CD1c-positive myeloid dendritic cell (primary cell): ENCODE data around the gene TSPAN12.

ENCODE experiments used
- DNase-seq: peaks from one replicate; pipeline ENCODE4 v3.0.0-alpha.2; 2016; ENCODE audit errors: extremely low spot score

The TSPAN12 gene

GRCh38 chr7:120842121-120842621 lies 15.8 kb downstream of the TSPAN12 start:
- no peak for DNase-seq

DNA sequence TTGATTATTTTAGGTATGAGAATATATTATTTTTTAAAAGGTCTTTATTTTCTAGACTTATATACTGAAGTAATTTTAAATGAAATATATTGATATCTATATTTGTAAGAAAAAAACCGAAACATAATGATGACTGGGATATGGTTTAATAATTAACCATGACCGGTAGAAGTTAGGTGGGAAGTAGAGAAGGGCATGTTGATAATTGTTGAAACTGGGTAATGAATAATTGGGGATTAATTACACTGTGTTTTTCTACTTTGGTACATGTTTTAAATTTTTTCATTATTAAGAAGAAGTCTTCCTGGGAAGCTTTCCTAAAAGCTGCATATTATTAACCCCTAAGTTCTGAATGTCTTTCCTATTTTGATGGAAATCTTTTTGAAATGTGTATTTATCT lies 16.3 kb downstream of the TSPAN12 start:
- no peak for DNase-seq

- no peak for DNase-seq
These were observed 19.7 kb downstream of the TSPAN12 start for GRCh38 chr7:120838281-120838682.

DNA sequence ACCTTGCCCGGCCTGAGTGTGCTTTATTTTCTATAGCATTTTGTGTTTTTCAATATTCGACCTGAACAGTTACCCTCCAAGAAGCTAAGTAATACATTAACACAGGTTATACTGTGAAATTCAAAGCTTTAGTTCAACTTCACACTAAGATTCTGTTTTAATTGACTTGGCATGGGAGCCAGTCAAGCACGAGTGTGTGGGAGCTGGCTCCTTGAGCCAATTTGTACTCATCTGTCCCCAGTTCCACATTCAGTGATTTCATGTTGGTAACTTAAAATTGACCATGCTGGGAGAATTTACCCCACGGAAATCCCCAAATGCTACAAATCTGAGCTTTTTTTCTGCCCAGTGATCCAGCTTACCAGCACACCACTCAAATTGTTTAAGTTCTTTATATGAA lies 20.3 kb downstream of the TSPAN12 start:
- DNase-seq, result no peak

- DNase-seq, result no peak
These were observed 21.3 kb downstream of the TSPAN12 start for GRCh38 chr7:120836556-120837115.

DNA sequence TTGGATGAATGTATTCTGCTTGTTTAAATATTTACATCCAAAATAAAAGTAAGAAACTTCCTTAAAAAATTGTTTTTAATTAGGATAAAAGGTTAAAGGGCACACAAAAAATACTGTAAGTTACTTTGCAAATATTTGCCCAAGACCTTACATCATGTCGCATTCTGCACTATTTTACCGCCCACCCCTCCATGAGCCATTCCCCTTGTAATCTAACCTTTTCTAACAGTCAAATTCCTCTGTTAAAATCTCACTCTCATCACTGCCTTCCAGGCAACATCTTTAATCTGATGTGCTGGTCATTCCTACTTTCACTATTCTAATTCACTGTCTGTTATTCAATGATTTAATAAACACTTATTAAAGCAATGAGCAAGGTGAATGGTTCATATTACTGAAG lies 23.2 kb downstream of the TSPAN12 start:
- no peak for DNase-seq

DNA sequence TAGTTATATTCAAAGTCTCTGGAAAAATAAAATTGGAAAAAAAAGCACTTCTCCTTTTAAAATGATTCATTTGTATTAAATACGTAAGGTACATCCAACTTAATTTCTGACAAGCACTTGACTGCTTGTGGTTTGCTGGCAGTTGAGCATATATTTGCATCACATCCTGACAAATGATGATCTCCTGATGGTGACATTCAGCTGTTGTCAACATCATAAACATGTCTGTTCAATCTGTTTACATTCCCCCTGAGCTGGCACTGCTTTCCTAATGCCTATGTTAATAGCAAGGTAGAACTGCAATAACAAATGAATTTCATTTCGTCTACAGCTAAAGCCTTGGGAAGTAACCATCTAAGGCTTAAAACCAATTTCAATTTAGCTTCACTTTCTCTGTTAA lies 24.4 kb downstream of the TSPAN12 start:
- DNase-seq, result no peak

GRCh38 chr7:120832803-120833202 lies 25.1 kb downstream of the TSPAN12 start:
- DNase-seq, result no peak

DNA sequence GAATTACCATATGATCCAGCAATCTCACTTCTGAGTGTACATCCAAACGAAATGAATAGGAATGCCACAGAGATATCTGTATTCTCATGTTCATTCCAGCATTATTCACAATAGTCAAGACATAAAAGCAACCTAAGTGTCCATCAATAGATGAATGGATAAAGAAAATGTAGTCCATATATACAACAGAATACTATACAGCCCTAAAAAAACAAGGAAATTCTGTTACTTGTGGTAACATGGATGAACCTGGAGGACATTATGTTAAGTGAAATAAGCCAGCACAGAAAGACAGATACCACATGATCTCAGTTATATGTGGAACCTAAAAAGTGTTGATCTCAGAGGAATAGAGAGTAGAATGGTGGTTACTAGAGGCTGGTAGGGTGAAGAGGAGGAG lies 26.7 kb downstream of the TSPAN12 start:
- no peak for DNase-seq

- no peak for DNase-seq
These were observed 28.5 kb downstream of the TSPAN12 start for GRCh38 chr7:120829487-120829886.

GRCh38 chr7:120828528-120828927 lies 29.4 kb downstream of the TSPAN12 start:
- DNase-seq, result no peak

- DNase-seq, result no peak
These were observed 30.4 kb downstream of the TSPAN12 start for GRCh38 chr7:120827371-120828118.

DNA sequence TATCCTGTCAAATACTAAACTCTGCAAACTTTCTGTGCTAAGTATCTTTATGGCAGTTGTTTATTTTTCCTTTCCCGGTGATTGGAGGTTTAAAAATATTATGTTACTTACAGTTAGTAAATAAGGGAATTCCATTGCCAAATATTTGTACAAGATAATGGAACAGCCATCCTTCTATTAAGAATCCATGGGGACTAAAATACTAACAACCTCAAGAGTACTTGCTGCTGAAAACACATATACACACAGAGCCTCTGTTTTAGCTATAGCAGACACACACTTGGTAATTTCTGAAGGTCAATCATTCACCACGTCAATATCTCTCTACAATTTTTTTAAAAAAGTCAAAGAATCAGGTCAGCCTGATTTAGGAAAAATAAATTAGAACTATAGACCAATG lies 32.4 kb downstream of the TSPAN12 start:
- DNase-seq, result no peak

- DNase-seq, result no peak
These were observed 32.8 kb downstream of the TSPAN12 start for GRCh38 chr7:120825152-120825551.

- DNase-seq, result no peak
These were observed 38.1 kb downstream of the TSPAN12 start for GRCh38 chr7:120819861-120820260.

GRCh38 chr7:120817851-120818250 lies 40.1 kb downstream of the TSPAN12 start:
- no peak for DNase-seq

DNA sequence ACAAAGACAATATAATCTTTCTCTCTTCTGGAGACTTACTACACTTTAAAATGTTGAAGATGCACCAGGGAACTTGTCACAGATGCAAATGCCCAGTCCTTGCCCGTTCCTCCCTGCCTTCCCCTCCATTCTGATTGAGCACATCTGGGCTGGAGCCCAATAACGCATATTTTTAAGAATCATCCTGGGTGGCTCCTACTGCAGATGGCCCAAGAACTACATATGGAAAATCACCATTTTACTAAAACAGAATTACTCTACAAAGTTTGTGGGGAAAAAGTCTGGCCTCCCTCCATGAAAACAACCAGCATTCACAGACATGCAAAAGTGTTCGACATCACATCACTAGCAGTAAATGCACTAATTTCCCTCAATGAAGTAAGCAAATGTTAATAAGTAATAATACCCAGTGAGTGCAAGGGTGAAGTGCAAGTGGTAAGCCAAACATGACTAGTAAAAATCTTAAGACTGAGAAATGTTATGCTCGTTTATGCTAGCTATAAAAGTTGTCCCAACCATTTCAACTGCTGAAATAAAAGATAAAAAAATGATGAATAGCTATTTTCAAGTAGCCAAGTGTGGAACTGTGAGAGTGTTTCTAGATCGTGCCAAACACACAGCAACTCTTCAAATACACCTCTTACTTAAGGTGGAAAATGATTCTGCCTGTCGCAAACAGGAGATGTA lies 43.5 kb downstream of the TSPAN12 start:
- DNase-seq, result no peak

DNA sequence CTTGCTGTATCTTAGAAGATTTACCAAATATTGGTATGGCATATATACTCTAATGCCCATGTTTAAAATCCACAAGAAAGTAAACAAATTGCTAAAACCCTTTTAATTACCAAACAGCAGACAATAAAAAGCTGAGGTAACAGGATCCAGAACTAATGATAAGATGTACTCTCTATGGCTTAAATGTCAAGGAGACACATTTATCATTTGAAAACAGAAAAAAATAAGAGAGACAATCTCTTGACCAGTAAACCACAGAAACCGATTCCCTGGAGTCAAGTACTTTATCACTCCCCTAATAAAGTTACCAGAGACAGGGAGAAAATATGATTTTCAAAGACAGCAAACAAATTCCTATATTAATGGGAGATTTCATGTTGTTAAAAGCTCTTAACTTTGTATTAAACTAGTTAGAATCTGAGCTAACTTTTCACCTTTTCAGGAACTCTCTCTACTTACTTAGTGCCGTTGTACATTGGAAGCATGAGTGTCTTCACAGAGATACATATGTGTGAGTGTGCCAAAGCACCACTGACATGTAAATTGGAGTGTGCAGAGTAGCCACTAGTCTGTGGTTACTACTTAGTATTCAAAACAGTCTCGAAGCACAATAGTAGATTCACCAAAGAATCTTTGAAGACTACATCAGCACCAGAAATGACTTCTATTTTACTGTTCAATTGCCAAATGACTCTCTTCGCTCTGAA lies 44.2 kb downstream of the TSPAN12 start:
- DNase-seq, result no peak

DNA sequence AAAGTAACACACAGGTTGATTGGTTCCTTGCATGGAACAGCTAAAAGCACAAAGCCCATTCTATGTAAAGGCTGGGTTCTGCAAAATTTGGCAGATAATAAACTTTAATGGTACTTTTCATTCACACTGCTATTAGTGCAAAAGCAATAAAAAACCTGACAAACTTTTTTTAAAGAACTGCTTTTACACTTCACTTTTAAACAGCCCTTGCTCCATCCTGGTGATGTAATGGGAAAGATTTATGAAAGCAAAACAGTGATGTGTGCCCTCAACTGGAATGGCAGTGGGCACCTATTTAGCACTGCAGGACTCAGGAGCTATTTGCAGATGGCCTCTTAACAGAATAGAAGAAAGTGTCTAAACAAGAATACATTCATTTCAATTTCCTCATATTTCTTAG lies 44.9 kb downstream of the TSPAN12 start:
- DNase-seq, result no peak

- no peak for DNase-seq
These were observed 48.7 kb downstream of the TSPAN12 start for GRCh38 chr7:120809260-120809659.

DNA sequence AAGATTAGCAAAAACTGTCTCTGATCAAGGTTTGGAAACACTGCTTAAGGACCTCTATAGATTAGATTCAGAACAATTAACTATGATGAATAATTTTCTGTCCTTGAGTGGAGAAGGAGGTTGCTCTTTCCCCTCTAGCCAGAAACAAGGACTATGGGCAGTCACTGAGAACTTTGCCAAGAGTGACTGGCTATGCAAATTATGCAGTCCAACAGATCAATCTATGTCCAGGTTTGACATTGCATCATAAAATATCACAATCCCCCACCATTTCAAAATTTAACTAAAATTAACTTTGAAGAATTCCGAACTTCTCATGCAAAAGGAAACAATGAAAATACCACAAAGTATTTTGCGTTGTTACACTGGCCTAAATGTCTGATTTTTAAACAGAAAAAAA lies 50.6 kb downstream of the TSPAN12 start:
- no peak for DNase-seq

GRCh38 chr7:120806669-120807068 lies 51.3 kb downstream of the TSPAN12 start:
- DNase-seq, result no peak
